ENCODE results near the gene MAP3K8. TPM values are rescaled to one million over a fixed set of nuclear protein-coding genes. Genes with fewer than 3 reads are reported as not detected.

The MAP3K8 gene
- total RNA-seq, 1 donor from 2014 or later: 1.7 TPM

GRCh38 chr10:30491204-30491915, 57.4 kb downstream of the MAP3K8 start:
- TF ChIP-seq CTCF (IDR thresholded peaks at IDR 0.05; ENCODE audit: partially characterized antibody, unreplicated experiment): no peak
- H3K27me3 Mint-ChIP-seq (ENCODE audit: unreplicated experiment): peaks cover 6% of the 10 kb centered on the region

GRCh38 chr10:30491916-30492515, 58.0 kb downstream of the MAP3K8 start:
- Mint-ChIP-seq H3K4me3 (ENCODE audit: unreplicated experiment) (no peak overlapping the region), H3K27ac (ENCODE audit: unreplicated experiment) (no peak overlapping the region), H3K9me3 (ENCODE audit: unreplicated experiment) (peaks cover 5% of the 10 kb centered on the region), H3K27me3 (ENCODE audit: unreplicated experiment) (peaks cover 6% of the 10 kb centered on the region), H3K36me3 (ENCODE audit: unreplicated experiment) (no peaks in the 10 kb centered on the region), H3K4me1 (ENCODE audit: low read depth, unreplicated experiment) (no peaks in the 10 kb centered on the region)
- TF ChIP-seq CTCF (IDR thresholded peaks at IDR 0.05; ENCODE audit: partially characterized antibody, unreplicated experiment): no peak
- no peak for DNase-seq

More at GRCh38 chr10:30491204-30491915, 57.4 kb downstream of the MAP3K8 start:
- H3K27ac Mint-ChIP-seq (ENCODE audit: unreplicated experiment): no peak overlapping the region
- DNase-seq: no peak
- no peaks in the 10 kb centered on the region for H3K4me1 Mint-ChIP-seq (ENCODE audit: low read depth, unreplicated experiment)
- H3K36me3 Mint-ChIP-seq (ENCODE audit: unreplicated experiment): no peaks in the 10 kb centered on the region
- H3K9me3 Mint-ChIP-seq (ENCODE audit: unreplicated experiment): peaks cover 5% of the 10 kb centered on the region
- H3K4me3 Mint-ChIP-seq (ENCODE audit: unreplicated experiment): no peak overlapping the region

GRCh38 chr10:30493609-30494530, 59.9 kb downstream of the MAP3K8 start:
- H3K27me3 Mint-ChIP-seq (ENCODE audit: unreplicated experiment): peaks cover 6% of the 10 kb centered on the region
- TF ChIP-seq CTCF (IDR thresholded peaks at IDR 0.05; ENCODE audit: partially characterized antibody, unreplicated experiment): no peak
- H3K4me1 Mint-ChIP-seq (ENCODE audit: low read depth, unreplicated experiment): no peaks in the 10 kb centered on the region
- no peak for DNase-seq
- no peak overlapping the region for H3K4me3 Mint-ChIP-seq (ENCODE audit: unreplicated experiment)
- H3K9me3 Mint-ChIP-seq (ENCODE audit: unreplicated experiment): peaks cover 5% of the 10 kb centered on the region
- H3K27ac Mint-ChIP-seq (ENCODE audit: unreplicated experiment): no peak overlapping the region
- H3K36me3 Mint-ChIP-seq (ENCODE audit: unreplicated experiment): no peaks in the 10 kb centered on the region

GRCh38 chr10:30494558-30494957, 60.6 kb downstream of the MAP3K8 start:
- no peaks in the 10 kb centered on the region for H3K4me1 Mint-ChIP-seq (ENCODE audit: low read depth, unreplicated experiment)
- H3K9me3 Mint-ChIP-seq (ENCODE audit: unreplicated experiment): peaks cover 5% of the 10 kb centered on the region
- H3K36me3 Mint-ChIP-seq (ENCODE audit: unreplicated experiment): no peaks in the 10 kb centered on the region
- peaks cover 6% of the 10 kb centered on the region for H3K27me3 Mint-ChIP-seq (ENCODE audit: unreplicated experiment)
- no peak for TF ChIP-seq CTCF (IDR thresholded peaks at IDR 0.05; ENCODE audit: partially characterized antibody, unreplicated experiment)
- H3K4me3 Mint-ChIP-seq (ENCODE audit: unreplicated experiment): no peak overlapping the region
- H3K27ac Mint-ChIP-seq (ENCODE audit: unreplicated experiment): no peak overlapping the region
- no peak for DNase-seq

Measured in glutamatergic neuron (in vitro differentiated cells).